SK-N-MC (cell line): ENCODE results near the gene CD2AP.
"Not testable (repeated sequence)": the region's sequence is repeated elsewhere in the genome, so short reads cannot be mapped to it uniquely, and the experiment has no call there.

ENCODE experiments used
- EZH2 ChIP-seq: fragments of 200-600 bp; sonication (generic); IDR thresholded peaks from one replicate; pipeline ENCODE4 v1.6.1; 2017; ENCODE audit warnings: antibody characterized with exemption
- POLR2AphosphoS5 ChIP-seq: IDR thresholded peaks from 2 replicates; pipeline ENCODE4 v1.6.1; 2012; ENCODE audit warnings: mild to moderate bottlenecking, low read depth, low read length, borderline replicate concordance

DNA sequence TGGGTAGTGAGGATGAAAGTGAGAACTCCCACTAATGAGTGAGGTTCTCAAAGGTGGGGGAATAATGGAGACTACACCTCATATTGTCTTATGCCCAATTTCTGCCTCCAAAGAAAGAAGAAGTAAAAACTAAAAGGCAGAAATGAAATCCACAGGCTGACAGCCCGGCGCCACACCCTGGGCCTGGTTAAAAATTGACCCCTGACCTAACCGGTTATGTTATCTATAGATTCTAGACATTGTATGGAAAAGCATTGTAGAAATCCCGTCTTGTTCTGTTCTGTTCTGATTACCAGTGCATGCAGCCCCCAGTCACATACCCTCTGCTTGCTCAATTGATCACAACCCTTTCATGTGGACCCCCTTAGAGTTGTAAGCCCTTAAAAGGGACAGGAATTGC lies 170.0 kb downstream of the CD2AP start:
- TF ChIP-seq EZH2, POLR2AphosphoS5: not testable (repeated sequence)
